WTC11 (cell line): ENCODE data around the gene PTPRJ. TPM values are rescaled to one million over a fixed set of nuclear protein-coding genes. Genes with fewer than 3 reads are reported as not detected.
A peak's percentile ranks its signal among the peaks of the same experiment; 100 is the strongest.
"Not testable (repeated sequence)": the region's sequence is repeated elsewhere in the genome, so short reads cannot be mapped to it uniquely, and the experiment has no call there.

Experiments
- ATAC-seq: fragments of 200-7000 bp; cut with Tn5 transposase; 2 replicates; pipeline ENCODE4 v1.10.0; 2021; ENCODE audit warnings: mild to moderate bottlenecking, moderate library complexity
- CTCF ChIA-PET: fragments of 300-600 bp; sonication (Branson Sonifier 250); formaldehyde crosslinking; loops from one replicate; lab custom pipeline; 2021; ENCODE audit warnings: antibody characterized with exemption; lab: Charles Lee
- POLR2A ChIA-PET: fragments of 350-600 bp; sonication (Branson Sonifier 250); formaldehyde crosslinking; loops from one replicate; lab custom pipeline; 2021; ENCODE audit warnings: antibody characterized with exemption; lab: Charles Lee
- DNase-seq: peaks from one replicate; pipeline ENCODE4 v3.0.0; 2021; ENCODE audit warnings: low spot score
- H3K27ac Mint-ChIP-seq: 2 replicates; pipeline ENCODE4 v1.8.0; 2021; ENCODE audit warnings: mixed read lengths
- H3K27me3 Mint-ChIP-seq: 2 replicates; pipeline ENCODE4 v1.8.0; 2021; ENCODE audit warnings: low read depth, mild to moderate bottlenecking, moderate library complexity, mixed read lengths
- H3K36me3 Mint-ChIP-seq: 2 replicates; pipeline ENCODE4 v1.8.0; 2021; ENCODE audit warnings: mixed read lengths
- H3K4me1 Mint-ChIP-seq: 2 replicates; pipeline ENCODE4 v1.8.0; 2022; ENCODE audit warnings: mixed read lengths
- H3K4me3 Mint-ChIP-seq: 2 replicates; pipeline ENCODE4 v1.8.0; 2021; ENCODE audit warnings: mild to moderate bottlenecking, moderate library complexity, mixed read lengths
- H3K9me3 Mint-ChIP-seq: 2 replicates; pipeline ENCODE4 v1.8.0; 2021; ENCODE audit warnings: mixed read lengths
- CDX4 ChIP-seq: fragments of 250-450 bp; sonication (Bioruptor Pico); IDR thresholded peaks from 2 replicates; pipeline ENCODE4 v1.9.0; 2021; ENCODE audit warnings: moderate library complexity, mild to moderate bottlenecking, inconsistent platforms, borderline replicate concordance
- E2F4 ChIP-seq: sonication (generic); formaldehyde crosslinking; IDR thresholded peaks from 2 replicates; pipeline ENCODE4 v1.8.1; 2022; ENCODE audit warnings: low read depth, mild to moderate bottlenecking, moderate library complexity, missing genetic modification reagents, borderline replicate concordance
- EMX1 ChIP-seq: fragments of 250-450 bp; sonication (Bioruptor Pico); IDR thresholded peaks from 2 replicates; pipeline ENCODE4 v1.8.0; 2021; ENCODE audit warnings: mild to moderate bottlenecking
- ETV6 ChIP-seq: sonication (generic); formaldehyde crosslinking; IDR thresholded peaks from 2 replicates; pipeline ENCODE4 v1.8.1; 2022; ENCODE audit warnings: mild to moderate bottlenecking, missing genetic modification reagents
- FOXJ3 ChIP-seq: sonication (generic); formaldehyde crosslinking; IDR thresholded peaks from 2 replicates; pipeline ENCODE4 v1.9.0; 2021; ENCODE audit warnings: missing genetic modification reagents, mild to moderate bottlenecking, borderline replicate concordance
- FOXK1 ChIP-seq: sonication (generic); formaldehyde crosslinking; IDR thresholded peaks from 2 replicates; pipeline ENCODE4 v1.8.0; 2022; ENCODE audit warnings: mild to moderate bottlenecking, moderate library complexity, missing genetic modification reagents
- GTF2I ChIP-seq: fragments of 250-450 bp; sonication (Bioruptor Pico); conservative IDR thresholded peaks from 2 replicates; pipeline ENCODE4 v1.4.0; 2021; ENCODE audit warnings: mild to moderate bottlenecking
- HMGA2 ChIP-seq: fragments of 250-450 bp; sonication (Bioruptor Pico); IDR thresholded peaks from 2 replicates; pipeline ENCODE4 v1.4.0; 2021; ENCODE audit warnings: mild to moderate bottlenecking, moderate library complexity
- IRF1 ChIP-seq: sonication (generic); formaldehyde crosslinking; IDR thresholded peaks from 2 replicates; pipeline ENCODE4 v1.8.0; 2023; ENCODE audit warnings: missing genetic modification reagents
- MAX ChIP-seq: sonication (generic); formaldehyde crosslinking; IDR thresholded peaks from 2 replicates; pipeline ENCODE4 v1.8.0; 2022; ENCODE audit warnings: mild to moderate bottlenecking, missing genetic modification reagents
- MXD4 ChIP-seq: fragments of 250-450 bp; sonication (Bioruptor Pico); IDR thresholded peaks from 2 replicates; pipeline ENCODE4 v1.8.0; 2021; ENCODE audit warnings: mild to moderate bottlenecking, moderate library complexity, borderline replicate concordance
- MYBL2 ChIP-seq: sonication (generic); formaldehyde crosslinking; IDR thresholded peaks from 2 replicates; pipeline ENCODE4 v1.8.1; 2023; ENCODE audit warnings: mild to moderate bottlenecking, moderate library complexity, missing genetic modification reagents
- NFYB ChIP-seq: sonication (generic); formaldehyde crosslinking; conservative IDR thresholded peaks from 2 replicates; pipeline ENCODE4 v1.8.0; 2022; ENCODE audit warnings: low read depth, missing genetic modification reagents
- NR3C1 ChIP-seq: sonication (generic); formaldehyde crosslinking; conservative IDR thresholded peaks from 2 replicates; pipeline ENCODE4 v1.8.1; 2023; ENCODE audit warnings: low read depth, mild to moderate bottlenecking, missing genetic modification reagents
- PRDM15 ChIP-seq: sonication (generic); formaldehyde crosslinking; IDR thresholded peaks from 2 replicates; pipeline ENCODE4 v1.8.0; 2022; ENCODE audit warnings: missing genetic modification reagents
- RELA ChIP-seq: sonication (generic); formaldehyde crosslinking; IDR thresholded peaks from 2 replicates; pipeline ENCODE4 v1.8.1; 2022; ENCODE audit warnings: missing genetic modification reagents, mild to moderate bottlenecking, borderline replicate concordance
- USF2 ChIP-seq: sonication (generic); formaldehyde crosslinking; IDR thresholded peaks from 2 replicates; pipeline ENCODE4 v1.8.1; 2023; ENCODE audit warnings: mild to moderate bottlenecking, missing genetic modification reagents, moderate library complexity
- ZMAT4 ChIP-seq: fragments of 250-450 bp; sonication (Bioruptor Pico); IDR thresholded peaks from 2 replicates; pipeline ENCODE4 v1.9.0; 2021; ENCODE audit warnings: mild to moderate bottlenecking
- ZNF121 ChIP-seq: sonication (generic); formaldehyde crosslinking; IDR thresholded peaks from 2 replicates; pipeline ENCODE4 v1.8.0; 2023; ENCODE audit warnings: missing genetic modification reagents
- ZNF232 ChIP-seq: sonication (generic); formaldehyde crosslinking; IDR thresholded peaks from 2 replicates; pipeline ENCODE4 v1.8.0; 2022; ENCODE audit warnings: mild to moderate bottlenecking, missing genetic modification reagents
- ZNF281 ChIP-seq: sonication (generic); formaldehyde crosslinking; IDR thresholded peaks from 2 replicates; pipeline ENCODE4 v1.8.0; 2023; ENCODE audit warnings: mild to moderate bottlenecking, missing genetic modification reagents
- ZNF317 ChIP-seq: sonication (generic); formaldehyde crosslinking; IDR thresholded peaks from 2 replicates; pipeline ENCODE4 v1.8.1; 2023; ENCODE audit warnings: low read depth, mild to moderate bottlenecking, moderate library complexity, missing genetic modification reagents, borderline replicate concordance
- total RNA-seq: library from RNA; stranded (reverse); gene quantifications from 3 replicates; pipeline ENCODE4 v1.2.3, GENCODE V29; 2021

The PTPRJ gene
- total RNA-seq, 1 experiment from 2014 or later = 19.5 TPM

- TF ChIP-seq EMX1 = no peak
- TF ChIP-seq NFYB = no peak
- TF ChIP-seq ZNF121 = no peak
- TF ChIP-seq MYBL2 (CRISPR knock-in tag) = no peak
- TF ChIP-seq MXD4 (CRISPR knock-in tag) = no peak
- no peak for TF ChIP-seq GTF2I (CRISPR knock-in tag)
- no peak for TF ChIP-seq ZNF232 (CRISPR knock-in tag)
- no peak for TF ChIP-seq ZNF281 (CRISPR knock-in tag)
- no peak for TF ChIP-seq ETV6
- TF ChIP-seq HMGA2 (CRISPR knock-in tag) = no peak
- no peak for TF ChIP-seq CDX4
- no peak for TF ChIP-seq USF2
These were observed 39.9 kb downstream of the PTPRJ start (continued) for GRCh38 chr11:48020092-48020755.

- TF ChIP-seq HMGA2 (CRISPR knock-in tag) = peak; percentile 68; the same call in 1 of the 2 replicates
- H3K36me3 Mint-ChIP-seq, H3K27me3 Mint-ChIP-seq, H3K9me3 Mint-ChIP-seq, CTCF ChIA-PET, H3K27ac Mint-ChIP-seq, H3K4me3 Mint-ChIP-seq, POLR2A ChIA-PET, ATAC-seq, DNase-seq: not testable (repeated sequence)
- H3K4me1 Mint-ChIP-seq = peaks cover 60% of the 10 kb centered on the region
These were observed 41.0 kb downstream of the PTPRJ start for GRCh38 chr11:48021201-48021820.

- peak overlapping the region; percentile 10 for H3K27ac Mint-ChIP-seq
- H3K36me3 Mint-ChIP-seq = no peaks in the 10 kb centered on the region
- H3K9me3 Mint-ChIP-seq = no peaks in the 10 kb centered on the region
- POLR2A ChIA-PET = no interaction called here
- no peaks in the 10 kb centered on the region; the same call in 1 of the 2 replicates for H3K27me3 Mint-ChIP-seq
- ATAC-seq (no peak), DNase-seq (no peak)
- CTCF ChIA-PET = no interaction called here
- H3K4me1 Mint-ChIP-seq = peaks cover 52% of the 10 kb centered on the region
- H3K4me3 Mint-ChIP-seq = no peak overlapping the region
- TF ChIP-seq IRF1 (CRISPR knock-in tag) (no peak), RELA (CRISPR knock-in tag) (no peak), FOXK1 (CRISPR knock-in tag) (no peak), ZNF317 (CRISPR knock-in tag) (no peak), PRDM15 (CRISPR knock-in tag) (no peak), ZNF121 (no peak), NR3C1 (CRISPR knock-in tag) (no peak), ZMAT4 (CRISPR knock-in tag) (no peak), FOXJ3 (CRISPR knock-in tag) (no peak), EMX1 (no peak), MAX (CRISPR knock-in tag) (no peak), E2F4 (CRISPR knock-in tag) (no peak)
These were observed 42.1 kb downstream of the PTPRJ start for GRCh38 chr11:48022445-48022844.
